Measurements from ENCODE around the gene SIAE. TPM values are rescaled to one million over a fixed set of nuclear protein-coding genes. Genes with fewer than 3 reads are reported as not detected.
"Not testable (repeated sequence)": the region's sequence is repeated elsewhere in the genome, so short reads cannot be mapped to it uniquely, and the experiment has no call there.

SIAE gene
- total and polyA plus RNA-seq, 9 donors = 4.9 to 10.0 (median 6.2) TPM

GRCh38 chr11:124610295-124610694 lies 63.2 kb downstream of the SIAE start:
- no peak for DNase-seq
- H3K27me3 ChIP-seq (ENCODE audit: control insufficient read depth, insufficient read depth, low read length) = peaks cover 3% of the 10 kb centered on the region
- WGBS (ENCODE audit: insufficient coverage) = no CpG with 5 or more reads among the region's 2 CpGs
- H3K27ac ChIP-seq (ENCODE audit: low read length) = no peak overlapping the region
- H3K4me3 ChIP-seq (ENCODE audit: low read length) = no peak overlapping the region
- no peaks in the 10 kb centered on the region for H3K4me1 ChIP-seq (ENCODE audit: control insufficient read depth, insufficient read depth, low read length)
- no peaks in the 10 kb centered on the region for H3K36me3 ChIP-seq (ENCODE audit: control insufficient read depth, insufficient read depth, low read length)
- no peaks in the 10 kb centered on the region for H3K9me3 ChIP-seq (replicated peaks; ENCODE audit: control insufficient read depth, low read depth, low read length)

GRCh38 chr11:124608147-124608546 lies 65.4 kb downstream of the SIAE start:
- Histone ChIP-seq H3K36me3 (ENCODE audit: control insufficient read depth, insufficient read depth, low read length) (no peaks in the 10 kb centered on the region), H3K27me3 (ENCODE audit: control insufficient read depth, insufficient read depth, low read length) (no peaks in the 10 kb centered on the region), H3K9me3 (replicated peaks; ENCODE audit: control insufficient read depth, low read depth, low read length) (no peaks in the 10 kb centered on the region), H3K27ac (ENCODE audit: low read length) (no peak overlapping the region), H3K4me3 (ENCODE audit: low read length) (no peak overlapping the region), H3K4me1 (ENCODE audit: control insufficient read depth, insufficient read depth, low read length) (no peaks in the 10 kb centered on the region)
- DNase-seq = no peak

DNA sequence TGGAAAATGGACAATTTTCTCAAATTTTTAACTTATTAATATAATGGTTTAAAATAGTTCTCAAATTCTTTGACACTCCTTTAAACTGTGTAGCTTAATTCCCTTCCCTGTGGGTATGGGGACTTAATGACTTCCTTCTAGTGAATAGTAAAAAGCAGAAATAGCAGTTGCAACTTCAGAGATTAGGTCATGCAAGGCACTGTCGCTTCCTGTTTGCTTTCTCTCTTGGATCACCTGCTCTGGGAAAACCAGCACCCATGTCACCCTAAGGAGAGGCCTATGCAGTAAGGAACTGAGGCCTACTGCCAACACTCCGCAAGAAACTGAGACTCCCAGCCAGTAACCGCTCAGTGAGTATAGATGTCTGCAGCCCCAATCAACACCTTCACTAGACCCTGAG lies 67.8 kb downstream of the SIAE start:
- Histone ChIP-seq H3K36me3 (ENCODE audit: control insufficient read depth, insufficient read depth, low read length) (no peaks in the 10 kb centered on the region), H3K27ac (ENCODE audit: low read length) (no peak overlapping the region), H3K4me1 (ENCODE audit: control insufficient read depth, insufficient read depth, low read length) (no peaks in the 10 kb centered on the region), H3K9me3 (replicated peaks; ENCODE audit: control insufficient read depth, low read depth, low read length) (no peaks in the 10 kb centered on the region), H3K27me3 (ENCODE audit: control insufficient read depth, insufficient read depth, low read length) (no peaks in the 10 kb centered on the region), H3K4me3 (ENCODE audit: low read length) (no peak overlapping the region)
- 64% methylated on average over 1 of the region's 3 CpGs for WGBS (ENCODE audit: insufficient coverage)
- DNase-seq = peak; percentile 57

GRCh38 chr11:124602723-124603122 lies 70.8 kb downstream of the SIAE start:
- H3K4me1 ChIP-seq (ENCODE audit: control insufficient read depth, insufficient read depth, low read length); H3K4me3 ChIP-seq (ENCODE audit: low read length); H3K36me3 ChIP-seq (ENCODE audit: control insufficient read depth, insufficient read depth, low read length); H3K27ac ChIP-seq (ENCODE audit: low read length); H3K27me3 ChIP-seq (ENCODE audit: control insufficient read depth, insufficient read depth, low read length); DNase-seq; H3K9me3 ChIP-seq (replicated peaks; ENCODE audit: control insufficient read depth, low read depth, low read length): not testable (repeated sequence)
- no CpG with 5 or more reads among the region's 3 CpGs for WGBS (ENCODE audit: insufficient coverage)

GRCh38 chr11:124602193-124602592 lies 71.3 kb downstream of the SIAE start:
- Histone ChIP-seq H3K4me1 (ENCODE audit: control insufficient read depth, insufficient read depth, low read length) (no peaks in the 10 kb centered on the region), H3K27ac (ENCODE audit: low read length) (no peak overlapping the region), H3K36me3 (ENCODE audit: control insufficient read depth, insufficient read depth, low read length) (no peaks in the 10 kb centered on the region), H3K4me3 (ENCODE audit: low read length) (no peak overlapping the region), H3K9me3 (replicated peaks; ENCODE audit: control insufficient read depth, low read depth, low read length) (no peaks in the 10 kb centered on the region), H3K27me3 (ENCODE audit: control insufficient read depth, insufficient read depth, low read length) (no peaks in the 10 kb centered on the region)
- no peak for DNase-seq
- WGBS (ENCODE audit: insufficient coverage) = 80% methylated on average over 3 of the region's 3 CpGs

- H3K27ac ChIP-seq (ENCODE audit: low read length) = no peak overlapping the region
- WGBS (ENCODE audit: insufficient coverage) = 100% methylated on average over 1 of the region's 5 CpGs
- no peaks in the 10 kb centered on the region for H3K9me3 ChIP-seq (replicated peaks; ENCODE audit: control insufficient read depth, low read depth, low read length)
- no peak for DNase-seq
- no peaks in the 10 kb centered on the region for H3K27me3 ChIP-seq (ENCODE audit: control insufficient read depth, insufficient read depth, low read length)
- no peaks in the 10 kb centered on the region for H3K4me1 ChIP-seq (ENCODE audit: control insufficient read depth, insufficient read depth, low read length)
- H3K36me3 ChIP-seq (ENCODE audit: control insufficient read depth, insufficient read depth, low read length) = no peaks in the 10 kb centered on the region
- H3K4me3 ChIP-seq (ENCODE audit: low read length) = no peak overlapping the region
Observed at GRCh38 chr11:124600621-124601320, 72.8 kb downstream of the SIAE start.

- Histone ChIP-seq H3K9me3 (replicated peaks; ENCODE audit: control insufficient read depth, low read depth, low read length) (no peaks in the 10 kb centered on the region), H3K4me1 (ENCODE audit: control insufficient read depth, insufficient read depth, low read length) (no peaks in the 10 kb centered on the region), H3K27me3 (ENCODE audit: control insufficient read depth, insufficient read depth, low read length) (peaks cover under 1% of the 10 kb centered on the region), H3K27ac (ENCODE audit: low read length) (no peak overlapping the region), H3K4me3 (ENCODE audit: low read length) (no peak overlapping the region), H3K36me3 (ENCODE audit: control insufficient read depth, insufficient read depth, low read length) (no peaks in the 10 kb centered on the region)
- no peak for DNase-seq
Observed at GRCh38 chr11:124597626-124598025, 75.9 kb downstream of the SIAE start.

DNA sequence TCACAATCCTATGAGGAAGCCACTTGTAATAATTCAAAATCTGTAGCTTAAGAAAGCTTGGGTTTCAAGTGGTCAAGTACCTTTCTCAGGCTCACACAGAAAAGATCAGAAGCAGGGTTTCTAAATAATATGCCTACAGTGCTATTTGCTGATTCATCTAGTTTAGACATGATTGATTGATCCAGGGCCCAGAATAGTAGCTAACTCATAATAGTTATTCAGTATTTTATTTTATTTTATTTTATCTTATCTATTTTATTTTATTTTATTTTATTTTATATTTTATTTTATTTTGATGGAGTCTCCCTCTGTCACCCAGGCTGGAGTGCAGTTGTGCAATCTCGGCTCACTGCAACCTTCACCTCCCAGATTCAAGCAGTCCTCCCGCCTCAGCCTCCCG lies 78.2 kb downstream of the SIAE start:
- Histone ChIP-seq H3K4me3 (ENCODE audit: low read length) (no peak overlapping the region), H3K27ac (ENCODE audit: low read length) (no peak overlapping the region), H3K9me3 (replicated peaks; ENCODE audit: control insufficient read depth, low read depth, low read length) (no peaks in the 10 kb centered on the region), H3K27me3 (ENCODE audit: control insufficient read depth, insufficient read depth, low read length) (peaks cover 2% of the 10 kb centered on the region), H3K4me1 (ENCODE audit: control insufficient read depth, insufficient read depth, low read length) (no peaks in the 10 kb centered on the region), H3K36me3 (ENCODE audit: control insufficient read depth, insufficient read depth, low read length) (no peaks in the 10 kb centered on the region)
- no CpG with 5 or more reads among the region's 3 CpGs for WGBS (ENCODE audit: insufficient coverage)
- no peak for DNase-seq

DNA sequence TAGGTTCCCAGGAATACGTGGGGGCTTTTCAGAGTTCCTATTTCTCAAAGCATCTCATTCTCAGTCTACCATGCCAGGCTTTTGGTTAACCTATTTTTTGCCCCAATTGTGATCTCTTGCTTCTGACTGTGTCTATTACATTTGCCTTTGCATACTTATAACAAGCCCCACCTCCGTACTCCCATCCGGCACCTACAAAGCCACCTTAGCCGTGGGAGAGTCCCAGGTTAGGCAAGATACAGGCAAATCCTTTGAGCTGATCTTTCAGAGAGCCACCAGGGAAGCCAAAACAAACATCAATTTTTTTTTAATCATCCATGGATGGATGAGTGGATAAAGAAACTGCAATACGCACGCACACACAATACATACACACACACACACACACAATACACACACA lies 80.9 kb downstream of the SIAE start:
- Histone ChIP-seq H3K4me1 (ENCODE audit: control insufficient read depth, insufficient read depth, low read length) (no peaks in the 10 kb centered on the region), H3K9me3 (replicated peaks; ENCODE audit: control insufficient read depth, low read depth, low read length) (no peaks in the 10 kb centered on the region), H3K36me3 (ENCODE audit: control insufficient read depth, insufficient read depth, low read length) (no peaks in the 10 kb centered on the region), H3K27ac (ENCODE audit: low read length) (no peak overlapping the region), H3K27me3 (ENCODE audit: control insufficient read depth, insufficient read depth, low read length) (peaks cover 2% of the 10 kb centered on the region), H3K4me3 (ENCODE audit: low read length) (no peak overlapping the region)
- WGBS (ENCODE audit: insufficient coverage) = 91% methylated on average over 1 of the region's 6 CpGs
- no peak for DNase-seq

DNA sequence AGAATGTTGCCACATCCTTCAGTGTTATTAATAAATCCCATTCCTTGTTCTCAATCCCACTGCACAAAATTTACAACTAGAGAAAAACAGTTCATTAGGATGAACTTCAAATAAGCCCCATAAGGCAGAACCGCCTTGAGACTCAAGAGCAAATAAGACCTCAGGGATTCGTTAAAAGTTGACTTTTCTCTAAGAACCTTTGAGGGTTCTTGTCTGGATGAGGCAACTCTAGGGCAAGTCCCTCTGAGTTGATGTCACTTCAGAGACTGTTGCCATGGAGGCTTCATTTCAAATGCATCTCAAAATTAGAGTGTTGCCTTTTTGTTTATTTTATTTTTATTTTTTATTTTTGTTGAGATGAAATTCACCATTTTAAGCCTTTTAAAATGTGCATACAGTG lies 82.1 kb downstream of the SIAE start:
- no peak for DNase-seq
- whole genome bisulfite sequencing (ENCODE audit: insufficient coverage) = 60% methylated on average over 1 of the region's 2 CpGs
- H3K9me3 ChIP-seq (replicated peaks; ENCODE audit: control insufficient read depth, low read depth, low read length) = no peaks in the 10 kb centered on the region
- no peaks in the 10 kb centered on the region for H3K36me3 ChIP-seq (ENCODE audit: control insufficient read depth, insufficient read depth, low read length)
- no peak overlapping the region for H3K27ac ChIP-seq (ENCODE audit: low read length)
- H3K27me3 ChIP-seq (ENCODE audit: control insufficient read depth, insufficient read depth, low read length) = peaks cover 2% of the 10 kb centered on the region
- no peaks in the 10 kb centered on the region for H3K4me1 ChIP-seq (ENCODE audit: control insufficient read depth, insufficient read depth, low read length)
- no peak overlapping the region for H3K4me3 ChIP-seq (ENCODE audit: low read length)

GRCh38 chr11:124586238-124586860 lies 87.2 kb downstream of the SIAE start:
- no CpG with 5 or more reads among the region's 3 CpGs for WGBS (ENCODE audit: insufficient coverage)
- peak; percentile 78 for DNase-seq
- no peaks in the 10 kb centered on the region for H3K9me3 ChIP-seq (replicated peaks; ENCODE audit: control insufficient read depth, low read depth, low read length)
- H3K4me3 ChIP-seq (ENCODE audit: low read length) = no peak overlapping the region
- H3K27ac ChIP-seq (ENCODE audit: low read length) = no peak overlapping the region
- H3K27me3 ChIP-seq (ENCODE audit: control insufficient read depth, insufficient read depth, low read length) = no peaks in the 10 kb centered on the region
- H3K4me1 ChIP-seq (ENCODE audit: control insufficient read depth, insufficient read depth, low read length) = no peaks in the 10 kb centered on the region
- H3K36me3 ChIP-seq (ENCODE audit: control insufficient read depth, insufficient read depth, low read length) = no peaks in the 10 kb centered on the region

Data from muscle of leg (tissue), 11 donors.